OCI-LY1 (cell line): ENCODE results near the gene SH3BP4.

ENCODE experiments used
- H2AFZ ChIP-seq: fragments of 200-600 bp; sonication (generic), shearing (Covaris generic); 2 replicates; pipeline ENCODE4 v1.6.0; 2014; ENCODE audit warnings: antibody characterized with exemption, mild to moderate bottlenecking, low read length
- H3F3A ChIP-seq: fragments of 200-600 bp; sonication (generic), shearing (Covaris generic); 2 replicates; pipeline ENCODE4 v1.6.0; 2014; ENCODE audit warnings: mild to moderate bottlenecking, antibody characterized with exemption, low read length, moderate library complexity; ENCODE audit not compliant: insufficient read depth
- H3K27ac ChIP-seq: fragments of 200-600 bp; sonication (generic); 2 replicates; pipeline ENCODE4 v1.5.1; 2014; ENCODE audit warnings: low read length, mixed run types, mild to moderate bottlenecking, low read depth; ENCODE audit not compliant: poor library complexity, severe bottlenecking
- H3K27me3 ChIP-seq: fragments of 200-600 bp; sonication (generic); 2 replicates; pipeline ENCODE4 v1.6.0; 2014; ENCODE audit warnings: antibody characterized with exemption, mild to moderate bottlenecking, low read length, moderate library complexity; ENCODE audit not compliant: insufficient read depth
- H3K36me3 ChIP-seq: fragments of 200-600 bp; sonication (generic); 2 replicates; pipeline ENCODE4 v1.6.1; 2014; ENCODE audit warnings: mild to moderate bottlenecking, antibody characterized with exemption, low read length, moderate library complexity, mixed read lengths; ENCODE audit not compliant: insufficient read depth
- H3K4me1 ChIP-seq: fragments of 200-600 bp; sonication (generic); 2 replicates; pipeline ENCODE4 v1.5.1; 2014; ENCODE audit warnings: mild to moderate bottlenecking, low read length, moderate library complexity; ENCODE audit not compliant: insufficient read depth, severe bottlenecking
- H3K4me2 ChIP-seq: fragments of 200-600 bp; sonication (generic), shearing (Covaris generic); 2 replicates; pipeline ENCODE4 v1.6.1; 2014; ENCODE audit warnings: low read length
- H3K4me3 ChIP-seq: fragments of 200-600 bp; sonication (generic); 2 replicates; pipeline ENCODE4 v1.5.1; 2014; ENCODE audit warnings: low read length, low read depth, mild to moderate bottlenecking, mixed read lengths; ENCODE audit not compliant: poor library complexity, severe bottlenecking
- H3K79me2 ChIP-seq: fragments of 200-600 bp; shearing (Covaris generic); 2 replicates; pipeline ENCODE4 v1.6.1; 2016; ENCODE audit warnings: mixed run types, low read length, mixed read lengths; ENCODE audit not compliant: insufficient read depth
- H3K9ac ChIP-seq: fragments of 200-600 bp; sonication (generic), shearing (Covaris generic); 2 replicates; pipeline ENCODE4 v1.6.1; 2014; ENCODE audit warnings: mild to moderate bottlenecking, low read length, mixed read lengths
- H3K9me2 ChIP-seq: fragments of 200-600 bp; sonication (generic), shearing (Covaris generic); 2 replicates; pipeline ENCODE4 v1.6.1; 2014; ENCODE audit warnings: low read depth, mild to moderate bottlenecking, low read length, mixed read lengths
- H3K9me3 ChIP-seq: fragments of 200-600 bp; shearing (Covaris generic); 2 replicates; pipeline ENCODE4 v1.6.1; 2014; ENCODE audit warnings: low read length, mixed read lengths
- H4K20me1 ChIP-seq: fragments of 200-600 bp; sonication (generic), shearing (Covaris generic); 2 replicates; pipeline ENCODE4 v1.6.0; 2016; ENCODE audit warnings: mild to moderate bottlenecking, low read length; ENCODE audit not compliant: insufficient read depth
- CTCF ChIP-seq: fragments of 200-600 bp; sonication (generic), shearing (Covaris generic); IDR thresholded peaks from 2 replicates; pipeline ENCODE4 v1.5.1; 2017; ENCODE audit warnings: mild to moderate bottlenecking, antibody characterized with exemption, low read length, moderate library complexity, mixed read lengths
- EZH2 ChIP-seq: fragments of 200-600 bp; sonication (generic), shearing (Covaris generic); IDR thresholded peaks from 2 replicates; pipeline ENCODE4 v1.8.0; 2017; ENCODE audit warnings: borderline replicate concordance, mixed run types, mild to moderate bottlenecking, antibody characterized with exemption, low read length, moderate library complexity, mixed read lengths

The SH3BP4 gene

GRCh38 chr2:234976479-234977227 is 24.8 kb downstream of the SH3BP4 start:
- no peak overlapping the region for H2AFZ ChIP-seq
- H3K27me3 ChIP-seq = no peaks in the 10 kb centered on the region; the same call in 1 of the 2 replicates
- TF ChIP-seq EZH2 = no peak
- TF ChIP-seq CTCF = no peak
- no peak overlapping the region for H3K9ac ChIP-seq
- H3K4me3 ChIP-seq = no peak overlapping the region
- no peak overlapping the region for H3K4me2 ChIP-seq
- no peaks in the 10 kb centered on the region for H3K79me2 ChIP-seq
- no peaks in the 10 kb centered on the region for H4K20me1 ChIP-seq
- H3K4me1 ChIP-seq = no peaks in the 10 kb centered on the region
- no peak overlapping the region for H3K27ac ChIP-seq
- no peaks in the 10 kb centered on the region for H3F3A ChIP-seq
- no peaks in the 10 kb centered on the region for H3K9me2 ChIP-seq
- no peaks in the 10 kb centered on the region for H3K36me3 ChIP-seq
- H3K9me3 ChIP-seq = no peaks in the 10 kb centered on the region

- Histone ChIP-seq H3K36me3 (no peaks in the 10 kb centered on the region), H3F3A (no peaks in the 10 kb centered on the region), H3K79me2 (no peaks in the 10 kb centered on the region), H3K9ac (no peak overlapping the region), H3K27me3 (no peaks in the 10 kb centered on the region; the same call in 1 of the 2 replicates), H3K27ac (no peak overlapping the region), H3K4me3 (no peak overlapping the region), H2AFZ (no peak overlapping the region), H3K9me2 (no peaks in the 10 kb centered on the region), H3K4me1 (no peaks in the 10 kb centered on the region), H3K4me2 (no peak overlapping the region), H4K20me1 (no peaks in the 10 kb centered on the region), H3K9me3 (no peaks in the 10 kb centered on the region)
- TF ChIP-seq EZH2 (no peak), CTCF (no peak)
Observed at GRCh38 chr2:234977228-234977679, 25.4 kb downstream of the SH3BP4 start.

GRCh38 chr2:234978466-234979203 is 26.8 kb downstream of the SH3BP4 start:
- H3K9me2 ChIP-seq = no peaks in the 10 kb centered on the region
- H3K27ac ChIP-seq = no peak overlapping the region
- no peaks in the 10 kb centered on the region; the same call in 1 of the 2 replicates for H3K27me3 ChIP-seq
- no peaks in the 10 kb centered on the region for H3K9me3 ChIP-seq
- no peaks in the 10 kb centered on the region for H3K79me2 ChIP-seq
- no peak overlapping the region for H3K4me3 ChIP-seq
- no peak overlapping the region for H3K9ac ChIP-seq
- TF ChIP-seq EZH2 (no peak), CTCF (no peak)
- no peaks in the 10 kb centered on the region for H3K36me3 ChIP-seq
- H2AFZ ChIP-seq = no peak overlapping the region
- no peaks in the 10 kb centered on the region for H3K4me1 ChIP-seq
- H4K20me1 ChIP-seq = no peaks in the 10 kb centered on the region
- no peak overlapping the region for H3K4me2 ChIP-seq
- no peaks in the 10 kb centered on the region for H3F3A ChIP-seq
